PFSK-1 (cell line): ENCODE data around the gene TGIF2LX. TPM values are rescaled to one million over a fixed set of nuclear protein-coding genes. Genes with fewer than 3 reads are reported as not detected.
"Not testable (repeated sequence)": the region's sequence is repeated elsewhere in the genome, so short reads cannot be mapped to it uniquely, and the experiment has no call there.

Experiments used
- FOXP2 ChIP-seq: optimal IDR thresholded peaks from 2 replicates; pipeline ENCODE3; 2011; ENCODE audit warnings: borderline replicate concordance, control low read depth, inconsistent platforms; ENCODE audit not compliant: insufficient read depth; ENCODE audit errors: extremely low read length, extremely low read depth
- SIN3A ChIP-seq: IDR thresholded peaks from 2 replicates; pipeline ENCODE4 v1.6.1; 2012; ENCODE audit warnings: mild to moderate bottlenecking, low read length, moderate library complexity, borderline replicate concordance; ENCODE audit not compliant: insufficient read depth
- polyA plus RNA-seq: library from polyadenylated mRNA; unstranded; fragments of >200 nt; gene quantifications from one replicate; pipeline ENCODE4 v1.2.1, GENCODE V29; 2012; ENCODE audit warnings: low read depth, missing spikeins; ENCODE audit not compliant: insufficient read length
- TF ChIP-seq, protein P1 (sequence below), 2 experiments: IDR thresholded peaks; 2 replicates each; pipeline versions ENCODE4 v1.6.1 to v1.8.0; 2011 to 2012; ENCODE audit warnings: low read depth in 2 of 2, low read length in 2 of 2, control low read depth in 1 of 2, inconsistent platforms in 1 of 2, mild to moderate bottlenecking in 1 of 2, moderate library complexity in 1 of 2; ENCODE audit not compliant: insufficient read depth in 1 of 2

TGIF2LX gene
- polyA plus RNA-seq = not detected

DNA sequence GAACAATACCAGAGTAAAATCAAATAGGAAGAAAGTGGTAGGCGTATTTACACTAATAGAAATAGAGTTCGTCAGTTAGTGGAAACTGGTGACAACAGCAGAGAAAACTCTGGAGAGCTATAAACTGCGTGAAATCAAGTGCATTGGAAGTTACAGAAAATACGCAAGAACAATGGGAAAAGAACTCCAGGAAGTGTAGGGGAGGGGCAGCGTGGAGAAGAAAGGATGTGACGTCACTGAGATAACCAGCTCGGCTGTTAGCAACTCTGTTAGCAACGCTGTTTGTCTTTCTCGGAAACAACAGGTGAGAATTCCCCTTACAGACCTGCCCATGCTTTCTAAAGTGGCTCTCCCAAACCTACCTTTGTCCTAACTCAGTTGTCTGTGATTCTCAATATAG, at the start of gene TGIF2LX:
Gene TGIF2LX, plus strand, starts transcription at position 244 of the 400 bp plus-strand sequence. CDS start 178 bp downstream, outside the sequence.
- TF ChIP-seq SIN3A, FOXP2: not testable (repeated sequence)
- TF ChIP-seq, protein P1, sequence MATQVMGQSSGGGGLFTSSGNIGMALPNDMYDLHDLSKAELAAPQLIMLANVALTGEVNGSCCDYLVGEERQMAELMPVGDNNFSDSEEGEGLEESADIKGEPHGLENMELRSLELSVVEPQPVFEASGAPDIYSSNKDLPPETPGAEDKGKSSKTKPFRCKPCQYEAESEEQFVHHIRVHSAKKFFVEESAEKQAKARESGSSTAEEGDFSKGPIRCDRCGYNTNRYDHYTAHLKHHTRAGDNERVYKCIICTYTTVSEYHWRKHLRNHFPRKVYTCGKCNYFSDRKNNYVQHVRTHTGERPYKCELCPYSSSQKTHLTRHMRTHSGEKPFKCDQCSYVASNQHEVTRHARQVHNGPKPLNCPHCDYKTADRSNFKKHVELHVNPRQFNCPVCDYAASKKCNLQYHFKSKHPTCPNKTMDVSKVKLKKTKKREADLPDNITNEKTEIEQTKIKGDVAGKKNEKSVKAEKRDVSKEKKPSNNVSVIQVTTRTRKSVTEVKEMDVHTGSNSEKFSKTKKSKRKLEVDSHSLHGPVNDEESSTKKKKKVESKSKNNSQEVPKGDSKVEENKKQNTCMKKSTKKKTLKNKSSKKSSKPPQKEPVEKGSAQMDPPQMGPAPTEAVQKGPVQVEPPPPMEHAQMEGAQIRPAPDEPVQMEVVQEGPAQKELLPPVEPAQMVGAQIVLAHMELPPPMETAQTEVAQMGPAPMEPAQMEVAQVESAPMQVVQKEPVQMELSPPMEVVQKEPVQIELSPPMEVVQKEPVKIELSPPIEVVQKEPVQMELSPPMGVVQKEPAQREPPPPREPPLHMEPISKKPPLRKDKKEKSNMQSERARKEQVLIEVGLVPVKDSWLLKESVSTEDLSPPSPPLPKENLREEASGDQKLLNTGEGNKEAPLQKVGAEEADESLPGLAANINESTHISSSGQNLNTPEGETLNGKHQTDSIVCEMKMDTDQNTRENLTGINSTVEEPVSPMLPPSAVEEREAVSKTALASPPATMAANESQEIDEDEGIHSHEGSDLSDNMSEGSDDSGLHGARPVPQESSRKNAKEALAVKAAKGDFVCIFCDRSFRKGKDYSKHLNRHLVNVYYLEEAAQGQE (IDR thresholded peaks at IDR 0.05; ENCODE audit: insufficient read depth in 1 of 2, low read depth in 2 of 2, low read length in 2 of 2) = not testable (repeated sequence)
